HG03575 (cell line): ENCODE data around the gene DOCK4.

Experiments used
- ATAC-seq: cut with Tn5 transposase; IDR thresholded peaks from one replicate; pipeline ENCODE4 v1.9.1; 2021; ENCODE audit not compliant: unreplicated experiment, insufficient number of reproducible peaks, low FRiP score; ENCODE audit errors: extremely low read depth

Gene DOCK4

GRCh38 chr7:111749625-111750024, 456.6 kb downstream of the DOCK4 start:
- no peak for ATAC-seq

- ATAC-seq = no peak
Measured at GRCh38 chr7:111747718-111748117, 458.5 kb downstream of the DOCK4 start.

- no peak for ATAC-seq
Measured at GRCh38 chr7:111746950-111747349, 459.2 kb downstream of the DOCK4 start.

- ATAC-seq = no peak
Measured at GRCh38 chr7:111744501-111745155, 461.6 kb downstream of the DOCK4 start.

GRCh38 chr7:111743244-111743847, 462.9 kb downstream of the DOCK4 start:
- ATAC-seq = no peak

GRCh38 chr7:111741811-111742240, 464.4 kb downstream of the DOCK4 start:
- peak; percentile 77 for ATAC-seq

- no peak for ATAC-seq
Measured at GRCh38 chr7:111740942-111741341, 465.3 kb downstream of the DOCK4 start.

GRCh38 chr7:111736552-111736874, 469.7 kb downstream of the DOCK4 start:
- no peak for ATAC-seq

GRCh38 chr7:111735661-111736551, 470.3 kb downstream of the DOCK4 start:
- no peak for ATAC-seq

GRCh38 chr7:111734954-111735660, 471.1 kb downstream of the DOCK4 start:
- ATAC-seq = no peak

GRCh38 chr7:111732923-111733322, 473.3 kb downstream of the DOCK4 start:
- ATAC-seq = no peak

- no peak for ATAC-seq
Measured at GRCh38 chr7:111730476-111731300, 475.5 kb downstream of the DOCK4 start.

GRCh38 chr7:111730057-111730456, 476.1 kb downstream of the DOCK4 start:
- no peak for ATAC-seq

GRCh38 chr7:111729483-111729882, 476.7 kb downstream of the DOCK4 start:
- ATAC-seq = no peak

- no peak for ATAC-seq
Measured at GRCh38 chr7:111728635-111728995, 477.6 kb downstream of the DOCK4 start.

GRCh38 chr7:111727905-111728634, 478.1 kb downstream of the DOCK4 start:
- no peak for ATAC-seq

- no peak for ATAC-seq
Measured at GRCh38 chr7:111718886-111719285, 487.3 kb downstream of the DOCK4 start.

- no peak for ATAC-seq
Measured at GRCh38 chr7:111711426-111712065, 494.7 kb downstream of the DOCK4 start.
